Activated CD8-positive, alpha-beta T cell treated with anti-CD3 and anti-CD28 coated beads for 36 hours (primary cell): ENCODE results near the gene ASTN2. TPM values are rescaled to one million over a fixed set of nuclear protein-coding genes. Genes with fewer than 3 reads are reported as not detected.

ENCODE experiments used
- ATAC-seq: fragments of 200-7000 bp; cut with Tn5 transposase; one replicate; pipeline ENCODE4 v1.10.0; 2021; ENCODE audit warnings: mild to moderate bottlenecking, moderate library complexity
- CTCF ChIA-PET: fragments of 350-600 bp; sonication (Branson Sonifier 250); formaldehyde crosslinking; loops from one replicate; lab custom pipeline; 2021; ENCODE audit warnings: antibody characterized with exemption; lab: Charles Lee
- POLR2A ChIA-PET: fragments of 350-600 bp; sonication (Branson Sonifier 250); formaldehyde crosslinking; loops from one replicate; lab custom pipeline; 2021; ENCODE audit warnings: antibody characterized with exemption; lab: Charles Lee
- DNase-seq: peaks from one replicate; pipeline ENCODE4 v3.0.0-alpha.2; 2020
- H3K27ac Mint-ChIP-seq: one replicate; pipeline ENCODE4 v1.8.0; 2021; ENCODE audit warnings: mild to moderate bottlenecking, mixed read lengths
- H3K27me3 Mint-ChIP-seq: one replicate; pipeline ENCODE4 v1.8.0; 2021; ENCODE audit warnings: mixed read lengths
- H3K36me3 Mint-ChIP-seq: one replicate; pipeline ENCODE4 v1.8.0; 2021; ENCODE audit warnings: low read depth, mixed read lengths
- H3K4me1 Mint-ChIP-seq: one replicate; pipeline ENCODE4 v1.8.0; 2021; ENCODE audit warnings: low read depth, mixed read lengths
- H3K4me3 Mint-ChIP-seq: one replicate; pipeline ENCODE4 v1.8.0; 2021; ENCODE audit warnings: mild to moderate bottlenecking, moderate library complexity, mixed read lengths
- H3K9me3 Mint-ChIP-seq: one replicate; pipeline ENCODE4 v1.8.0; 2021; ENCODE audit warnings: mixed read lengths
- CTCF ChIP-seq: fragments of 200-600 bp; IDR thresholded peaks from one replicate; pipeline ENCODE4 v1.8.0; 2022; ENCODE audit warnings: antibody characterized with exemption, mild to moderate bottlenecking
- intact Hi-C: fragments of 100-400 bp; cut with micrococcal nuclease; formaldehyde crosslinking; loops from one replicate; pipeline ENCODE4 v1.10.0; 2022
- total RNA-seq, 2 experiments: library from RNA; stranded (reverse); gene quantifications; one replicate each; pipeline ENCODE4 v1.2.3, GENCODE V29; 2021

ASTN2 gene
- total RNA-seq, 2 experiments from 2014 or later = 5.2 to 5.7 TPM

- CTCF ChIA-PET = no interaction called here
- POLR2A ChIA-PET = no interaction called here
- H3K4me3 Mint-ChIP-seq = no peak overlapping the region
- H3K27me3 Mint-ChIP-seq = no peaks in the 10 kb centered on the region
- H3K36me3 Mint-ChIP-seq = no peaks in the 10 kb centered on the region
- no peak overlapping the region for H3K27ac Mint-ChIP-seq
- ATAC-seq = no peak
- H3K4me1 Mint-ChIP-seq = no peaks in the 10 kb centered on the region
- DNase-seq = no peak
- intact Hi-C loops = no loop called here
- TF ChIP-seq CTCF = no peak
- no peaks in the 10 kb centered on the region for H3K9me3 Mint-ChIP-seq
Observed at GRCh38 chr9:117253261-117253660, 161.6 kb downstream of the ASTN2 start.

- H3K4me1 Mint-ChIP-seq = no peaks in the 10 kb centered on the region
- CTCF ChIA-PET = no interaction called here
- TF ChIP-seq CTCF = no peak
- peaks cover 1% of the 10 kb centered on the region for H3K27me3 Mint-ChIP-seq
- H3K9me3 Mint-ChIP-seq = no peaks in the 10 kb centered on the region
- DNase-seq (no peak), ATAC-seq (no peak)
- POLR2A ChIA-PET = no interaction called here
- H3K36me3 Mint-ChIP-seq = no peaks in the 10 kb centered on the region
- H3K27ac Mint-ChIP-seq = no peak overlapping the region
- no peak overlapping the region for H3K4me3 Mint-ChIP-seq
- intact Hi-C loops = no loop called here
Observed at GRCh38 chr9:117250610-117251215, 164.1 kb downstream of the ASTN2 start.

- Mint-ChIP-seq H3K36me3 (no peaks in the 10 kb centered on the region), H3K9me3 (no peaks in the 10 kb centered on the region), H3K4me1 (no peaks in the 10 kb centered on the region), H3K27ac (no peak overlapping the region), H3K27me3 (peaks cover 3% of the 10 kb centered on the region), H3K4me3 (no peak overlapping the region)
- ChIA-PET CTCF (no interaction called here), POLR2A (no interaction called here)
- ATAC-seq = no peak
- TF ChIP-seq CTCF = no peak
- no peak for DNase-seq
- intact Hi-C loops = no loop called here
Observed at GRCh38 chr9:117249799-117250198, 165.1 kb downstream of the ASTN2 start.

GRCh38 chr9:117247266-117247665, 167.6 kb downstream of the ASTN2 start:
- Mint-ChIP-seq H3K4me1 (no peaks in the 10 kb centered on the region), H3K4me3 (no peak overlapping the region), H3K27ac (no peak overlapping the region), H3K9me3 (no peaks in the 10 kb centered on the region), H3K27me3 (peaks cover 3% of the 10 kb centered on the region), H3K36me3 (no peaks in the 10 kb centered on the region)
- ATAC-seq = no peak
- intact Hi-C loops = no loop called here
- DNase-seq = no peak
- no peak for TF ChIP-seq CTCF
- ChIA-PET POLR2A (no interaction called here), CTCF (no interaction called here)

- no peak for DNase-seq
- ChIA-PET CTCF (no interaction called here), POLR2A (no interaction called here)
Observed at GRCh38 chr9:117245175-117245829, 169.6 kb downstream of the ASTN2 start.

More at GRCh38 chr9:117245175-117245829, 169.6 kb downstream of the ASTN2 start:
- intact Hi-C loops = no loop called here
- H3K9me3 Mint-ChIP-seq = no peaks in the 10 kb centered on the region
- TF ChIP-seq CTCF = no peak
- no peak overlapping the region for H3K27ac Mint-ChIP-seq
- no peaks in the 10 kb centered on the region for H3K36me3 Mint-ChIP-seq
- no peak for ATAC-seq
- H3K4me1 Mint-ChIP-seq = no peaks in the 10 kb centered on the region
- no peak overlapping the region for H3K4me3 Mint-ChIP-seq
- H3K27me3 Mint-ChIP-seq = peaks cover 3% of the 10 kb centered on the region
